SW480 (cell line): ENCODE results near the gene CHODL.

Experiments used
- DNase-seq: peaks from one replicate; pipeline ENCODE4 v3.0.0-alpha.2; 2016; ENCODE audit warnings: low spot score

Gene CHODL

DNA sequence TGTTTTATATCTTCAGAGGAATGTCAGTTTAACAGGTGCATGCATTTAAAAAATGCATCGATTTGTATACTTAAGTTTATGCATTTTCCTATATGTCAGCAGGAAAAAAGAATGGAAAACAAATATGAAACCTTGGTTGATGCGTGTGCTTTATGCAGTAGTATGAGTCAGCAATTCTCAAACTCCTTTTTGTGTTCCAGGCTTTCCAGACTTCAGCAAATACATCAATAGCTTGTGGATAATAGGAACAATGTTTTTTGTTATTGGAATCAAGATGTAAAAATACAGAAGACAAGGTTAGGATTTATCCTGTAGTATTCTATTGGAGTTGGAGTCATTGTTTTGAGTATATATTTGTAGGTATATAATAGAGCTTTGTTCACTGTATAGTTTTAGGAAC lies 45.2 kb downstream of the CHODL start:
- no peak for DNase-seq

DNA sequence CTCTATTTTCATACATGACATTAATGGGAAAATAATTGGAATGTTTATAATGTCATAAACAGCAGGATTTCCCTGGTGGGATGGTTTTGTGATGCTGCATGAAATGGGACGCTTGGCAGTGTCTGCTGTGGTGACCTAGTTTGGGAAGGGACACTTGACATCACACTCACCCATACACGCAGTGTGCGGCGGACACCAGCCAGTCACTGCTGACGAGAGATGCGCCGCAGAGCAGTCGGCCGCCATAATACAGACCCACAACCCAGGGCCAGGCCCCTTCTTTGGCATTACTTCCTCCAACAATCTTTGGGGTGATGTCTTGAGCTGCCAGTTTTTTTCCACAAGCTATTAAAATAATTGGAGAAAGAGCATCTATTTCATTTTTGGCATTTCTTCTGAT lies 49.5 kb downstream of the CHODL start:
- DNase-seq, result no peak

DNA sequence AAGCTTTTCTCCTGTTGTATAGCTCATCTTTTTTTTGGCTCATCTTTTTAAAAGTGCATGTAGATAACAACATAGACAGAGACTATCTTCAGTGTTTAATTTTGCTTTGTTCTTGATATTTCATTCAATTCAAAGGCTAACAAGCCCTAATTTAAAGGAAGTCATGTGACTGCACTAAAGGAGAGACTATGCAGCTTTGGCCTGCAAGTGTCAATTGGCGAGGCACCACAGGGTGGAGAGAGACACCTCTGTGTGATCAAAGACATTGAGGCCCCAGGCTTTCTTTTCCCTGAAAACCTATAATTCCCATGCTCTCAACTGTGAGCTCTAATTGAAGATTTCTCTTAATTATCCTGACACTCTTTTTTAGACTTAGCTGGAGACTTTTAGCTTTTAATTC lies 53.6 kb downstream of the CHODL start:
- DNase-seq, result no peak
